Measurements from ENCODE around the gene EXOC7.

DNA sequence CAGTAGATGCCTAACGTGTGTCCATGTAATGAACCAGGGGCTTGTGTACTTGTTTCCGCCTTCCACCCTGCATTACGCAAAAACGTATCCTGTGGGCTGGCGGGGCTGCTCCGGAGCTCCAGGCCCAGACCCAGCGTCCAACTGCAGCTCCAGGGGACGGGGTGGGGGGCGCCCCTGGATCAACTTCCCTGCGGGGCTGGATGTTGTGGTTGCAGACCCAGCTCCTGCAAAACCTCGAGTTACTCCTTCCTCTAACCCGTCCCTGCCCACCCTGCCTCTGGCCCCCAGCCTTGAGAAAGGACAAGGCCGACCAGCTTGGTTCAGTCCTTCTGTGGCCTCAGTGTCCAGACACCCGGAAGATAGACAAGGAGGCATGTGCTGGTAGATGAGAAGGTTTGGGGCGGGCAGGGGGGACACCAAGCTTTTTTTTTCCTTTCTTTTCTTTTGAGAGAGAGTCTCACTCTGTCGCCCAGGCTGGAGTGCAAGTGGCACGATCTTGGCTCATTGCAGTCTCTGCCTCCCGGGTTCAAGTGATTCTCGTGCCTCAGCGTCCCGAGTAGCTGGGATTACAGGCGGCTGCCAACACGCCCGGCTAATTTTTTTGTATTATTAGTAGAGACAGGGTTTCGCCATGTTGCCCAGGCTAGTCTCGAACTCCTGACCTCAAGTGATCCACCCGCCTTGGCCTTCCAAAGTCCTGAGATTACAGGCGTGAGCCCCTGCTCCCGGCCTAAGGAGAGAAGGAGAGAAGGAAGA lies 731 bp upstream of the EXOC7 start:
- no peak for TF ChIP-seq POLR2A (IDR thresholded peaks at IDR 0.05)
- no peak for TF ChIP-seq POLR2AphosphoS5 (IDR thresholded peaks at IDR 0.05)
- TF ChIP-seq, protein P1, sequence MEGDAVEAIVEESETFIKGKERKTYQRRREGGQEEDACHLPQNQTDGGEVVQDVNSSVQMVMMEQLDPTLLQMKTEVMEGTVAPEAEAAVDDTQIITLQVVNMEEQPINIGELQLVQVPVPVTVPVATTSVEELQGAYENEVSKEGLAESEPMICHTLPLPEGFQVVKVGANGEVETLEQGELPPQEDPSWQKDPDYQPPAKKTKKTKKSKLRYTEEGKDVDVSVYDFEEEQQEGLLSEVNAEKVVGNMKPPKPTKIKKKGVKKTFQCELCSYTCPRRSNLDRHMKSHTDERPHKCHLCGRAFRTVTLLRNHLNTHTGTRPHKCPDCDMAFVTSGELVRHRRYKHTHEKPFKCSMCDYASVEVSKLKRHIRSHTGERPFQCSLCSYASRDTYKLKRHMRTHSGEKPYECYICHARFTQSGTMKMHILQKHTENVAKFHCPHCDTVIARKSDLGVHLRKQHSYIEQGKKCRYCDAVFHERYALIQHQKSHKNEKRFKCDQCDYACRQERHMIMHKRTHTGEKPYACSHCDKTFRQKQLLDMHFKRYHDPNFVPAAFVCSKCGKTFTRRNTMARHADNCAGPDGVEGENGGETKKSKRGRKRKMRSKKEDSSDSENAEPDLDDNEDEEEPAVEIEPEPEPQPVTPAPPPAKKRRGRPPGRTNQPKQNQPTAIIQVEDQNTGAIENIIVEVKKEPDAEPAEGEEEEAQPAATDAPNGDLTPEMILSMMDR (IDR thresholded peaks at IDR 0.05) = no peak

All from prostate gland (tissue), 2 donors.